ENCODE measurements around the gene RIN1. TPM values are rescaled to one million over a fixed set of nuclear protein-coding genes. Genes with fewer than 3 reads are reported as not detected.
"Not testable (repeated sequence)": the region's sequence is repeated elsewhere in the genome, so short reads cannot be mapped to it uniquely, and the experiment has no call there.

RIN1 gene
- polyA plus RNA-seq, 1 donor from 2014 or later: 0.28 TPM

DNA sequence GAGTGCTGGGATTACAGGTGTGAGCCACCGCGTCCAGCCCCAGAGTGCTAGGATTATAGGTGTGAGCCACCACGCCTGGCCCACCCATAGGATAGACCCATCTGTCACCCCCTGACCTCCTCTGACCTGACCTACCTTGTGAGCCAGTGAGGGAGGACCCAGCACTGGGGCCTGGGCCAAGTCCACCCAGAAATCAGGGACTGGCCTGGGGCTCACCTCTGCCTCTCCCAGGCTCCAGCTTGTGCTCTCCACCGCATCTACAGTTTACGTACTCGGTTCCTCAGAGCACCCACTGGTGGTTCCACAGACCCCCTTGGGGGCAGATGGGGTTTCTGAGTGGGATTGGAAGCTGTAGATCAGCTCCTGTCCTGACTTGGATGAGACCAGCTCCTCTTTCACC, 28.9 kb upstream of the RIN1 start:
- no peaks in the 10 kb centered on the region for H3K9me3 Mint-ChIP-seq
- no peak overlapping the region for H3K4me3 Mint-ChIP-seq
- no peak overlapping the region for H3K27ac Mint-ChIP-seq
- H3K36me3 Mint-ChIP-seq: peaks cover 3% of the 10 kb centered on the region
- no peaks in the 10 kb centered on the region for H3K27me3 Mint-ChIP-seq
- H3K4me1 Mint-ChIP-seq: peaks cover 0 to 5% (median 4%) of the 10 kb centered on the region in 3 donors

- Mint-ChIP-seq H3K27me3 (no peaks in the 10 kb centered on the region), H3K4me3 (no peak overlapping the region), H3K36me3 (peaks cover 3% of the 10 kb centered on the region), H3K9me3 (no peaks in the 10 kb centered on the region), H3K27ac (no peak overlapping the region), H3K4me1 (no peaks in the 10 kb centered on the region)
Measured at GRCh38 chr11:66363805-66364535, 27.7 kb upstream of the RIN1 start.

DNA sequence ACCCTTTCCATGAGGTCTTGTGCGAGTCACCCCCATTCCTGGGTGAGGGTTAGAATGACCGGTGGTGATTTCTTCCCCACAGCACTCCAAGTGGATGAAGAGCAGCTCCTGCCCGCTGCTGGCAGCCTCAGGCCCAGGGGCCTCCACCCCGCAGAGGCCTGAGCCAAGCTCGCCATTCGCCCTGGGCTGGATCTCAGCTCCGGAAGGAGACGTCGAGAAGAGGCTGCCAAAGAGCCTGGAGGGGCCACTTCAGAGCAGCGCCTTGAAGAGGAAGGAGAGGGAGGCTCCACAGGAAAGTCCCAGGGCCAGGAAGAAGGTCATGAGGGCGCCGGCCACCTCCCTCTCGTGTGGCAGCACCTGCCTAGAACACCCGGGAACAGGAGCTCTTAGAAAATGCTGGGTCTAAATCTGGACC, 27.0 kb upstream of the RIN1 start:
- peak overlapping the region in 1 of 4 donors; percentile 5 for H3K4me3 Mint-ChIP-seq

DNA sequence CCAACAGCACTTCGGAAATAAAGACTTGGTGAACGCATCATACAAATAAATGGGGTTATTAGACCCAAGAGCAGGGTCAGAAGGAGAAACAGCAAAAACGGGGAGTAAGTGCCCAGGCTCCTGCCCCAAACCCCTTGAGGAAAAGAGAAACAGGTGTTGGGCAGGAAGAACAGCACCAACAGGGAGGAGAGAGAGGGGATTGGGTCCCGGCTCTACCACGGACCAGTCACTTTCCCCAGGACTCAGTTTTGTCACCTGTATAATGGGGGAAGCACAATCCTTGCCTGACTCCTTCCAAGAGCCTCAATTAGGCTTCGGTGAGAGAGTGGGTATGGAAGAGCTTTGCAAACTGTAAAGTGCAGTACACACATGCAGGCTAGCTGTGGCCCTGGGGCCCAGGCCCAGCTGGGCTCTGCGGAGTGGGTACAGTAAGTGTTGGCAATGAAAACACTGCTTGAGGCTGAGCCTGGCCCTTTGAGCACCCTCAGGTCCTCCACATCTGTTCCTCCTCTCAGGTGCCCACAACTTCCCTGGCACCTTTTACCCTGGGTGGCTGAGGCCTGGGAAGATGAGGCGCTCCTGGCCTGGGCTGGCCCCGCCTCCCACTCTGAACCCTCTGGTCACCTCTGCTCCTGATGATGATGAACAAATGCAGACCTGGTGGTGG, 26.4 kb upstream of the RIN1 start:
- H3K36me3 Mint-ChIP-seq: peaks cover 1% of the 10 kb centered on the region
- no peak overlapping the region for H3K4me3 Mint-ChIP-seq
- no peaks in the 10 kb centered on the region for H3K27me3 Mint-ChIP-seq
- no peak overlapping the region for H3K27ac Mint-ChIP-seq
- no peaks in the 10 kb centered on the region for H3K9me3 Mint-ChIP-seq
- no peaks in the 10 kb centered on the region for H3K4me1 Mint-ChIP-seq

More for the DNA sequence above, 27.0 kb upstream of the RIN1 start:
- Mint-ChIP-seq H3K27me3 (no peaks in the 10 kb centered on the region), H3K27ac (no peak overlapping the region), H3K36me3 (peaks cover 1% of the 10 kb centered on the region), H3K9me3 (no peaks in the 10 kb centered on the region), H3K4me1 (no peaks in the 10 kb centered on the region)

- H3K36me3 Mint-ChIP-seq: peaks cover 1% of the 10 kb centered on the region
- H3K27me3 Mint-ChIP-seq: no peaks in the 10 kb centered on the region
- H3K4me1 Mint-ChIP-seq: no peaks in the 10 kb centered on the region
- no peak overlapping the region for H3K4me3 Mint-ChIP-seq
- H3K9me3 Mint-ChIP-seq: no peaks in the 10 kb centered on the region
- H3K27ac Mint-ChIP-seq: no peak overlapping the region
Measured at GRCh38 chr11:66361502-66361941, 25.3 kb upstream of the RIN1 start.

DNA sequence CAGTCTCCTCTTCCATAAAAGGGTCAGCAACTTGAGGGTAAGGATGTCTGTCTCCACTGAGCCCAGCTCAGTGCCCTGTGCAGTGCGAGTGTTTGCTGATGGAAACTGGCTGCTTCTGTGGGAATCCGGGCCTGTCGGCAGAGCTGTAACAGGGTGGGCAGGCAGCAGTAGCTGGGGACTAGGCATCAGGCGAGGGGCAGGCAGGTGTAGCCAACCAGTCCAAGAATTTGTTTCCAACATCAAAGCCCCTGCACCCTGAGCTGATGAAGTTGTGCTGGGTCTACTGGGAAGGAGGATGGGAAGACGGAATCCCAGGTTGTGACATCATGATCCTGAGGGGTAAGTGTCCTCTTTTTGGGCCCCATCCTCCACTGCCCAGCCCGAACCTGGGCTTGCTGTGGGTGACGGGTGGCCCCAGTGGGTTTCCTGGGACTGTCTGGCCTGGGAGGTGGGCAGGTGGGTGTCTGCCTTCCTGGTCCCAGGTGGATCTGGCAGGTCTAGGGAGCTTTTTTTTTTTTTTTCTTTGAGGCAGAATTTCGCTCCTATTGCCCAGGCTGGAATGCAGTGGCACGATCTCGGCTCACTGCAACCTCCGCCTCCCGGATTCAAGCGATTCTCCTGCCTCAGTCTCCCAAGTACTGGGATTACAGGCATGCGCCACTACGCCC, 24.3 kb upstream of the RIN1 start:
- peaks cover 1% of the 10 kb centered on the region for H3K36me3 Mint-ChIP-seq
- no peaks in the 10 kb centered on the region for H3K9me3 Mint-ChIP-seq
- H3K27me3 Mint-ChIP-seq: no peaks in the 10 kb centered on the region
- H3K27ac Mint-ChIP-seq: peak overlapping the region in 1 of 3 donors; percentile 35
- H3K4me1 Mint-ChIP-seq: no peaks in the 10 kb centered on the region
- H3K4me3 Mint-ChIP-seq: no peak overlapping the region

GRCh38 chr11:66359662-66360087, 23.4 kb upstream of the RIN1 start:
- Mint-ChIP-seq H3K4me3 (no peak overlapping the region), H3K4me1 (no peaks in the 10 kb centered on the region), H3K27ac (no peak overlapping the region), H3K9me3 (no peaks in the 10 kb centered on the region), H3K27me3 (no peaks in the 10 kb centered on the region), H3K36me3 (peaks cover 1% of the 10 kb centered on the region)

DNA sequence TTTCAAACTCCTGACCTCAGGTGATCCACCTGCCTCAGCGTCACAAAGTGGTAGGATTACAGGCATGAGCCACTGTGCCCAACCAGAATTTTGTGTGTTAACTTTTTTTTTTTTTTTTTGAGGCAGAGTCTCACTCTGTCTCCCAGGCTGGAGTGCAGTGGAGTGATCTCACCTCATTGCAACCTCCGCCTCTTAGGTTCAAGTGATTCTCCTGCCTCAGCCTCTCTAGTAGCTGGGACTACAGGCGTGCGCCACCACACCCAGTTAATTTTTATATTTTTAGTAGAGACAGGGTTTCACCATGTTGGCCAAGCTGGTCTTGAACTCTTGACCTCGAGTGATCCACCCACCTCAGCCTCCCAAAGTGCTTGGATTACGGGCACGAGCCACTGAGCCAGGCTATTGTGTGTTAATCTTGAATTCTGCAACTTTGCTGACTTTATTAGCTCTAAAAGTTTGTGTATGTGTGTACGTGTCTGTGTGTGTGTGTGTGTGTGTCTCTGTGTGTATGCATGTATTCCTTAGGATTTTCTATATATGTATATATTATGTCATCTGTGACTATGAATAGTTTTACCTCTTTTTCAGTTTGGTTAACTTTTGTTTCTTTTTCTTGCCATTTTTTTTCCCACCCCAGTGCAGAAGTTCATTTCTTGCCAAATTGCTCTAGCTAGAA, 14.5 kb upstream of the RIN1 start:
- not testable (repeated sequence) for H3K9me3 Mint-ChIP-seq, H3K36me3 Mint-ChIP-seq, H3K27me3 Mint-ChIP-seq, H3K27ac Mint-ChIP-seq
- H3K4me3 Mint-ChIP-seq: peak overlapping the region in 1 of 4 donors; percentile 54
- peaks cover 8 to 11% (median 11%) of the 10 kb centered on the region in 3 donors for H3K4me1 Mint-ChIP-seq

GRCh38 chr11:66349084-66349386, 12.8 kb upstream of the RIN1 start:
- H3K4me1 Mint-ChIP-seq: peaks cover 19 to 26% (median 22%) of the 10 kb centered on the region in 3 donors
- no peaks in the 10 kb centered on the region for H3K36me3 Mint-ChIP-seq
- H3K9me3 Mint-ChIP-seq: no peaks in the 10 kb centered on the region
- H3K27ac Mint-ChIP-seq: peak overlapping the region; percentile 49 to 99 (median 99)
- H3K4me3 Mint-ChIP-seq: peak overlapping the region; percentile 20 to 98 (median 51)
- no peaks in the 10 kb centered on the region for H3K27me3 Mint-ChIP-seq

DNA sequence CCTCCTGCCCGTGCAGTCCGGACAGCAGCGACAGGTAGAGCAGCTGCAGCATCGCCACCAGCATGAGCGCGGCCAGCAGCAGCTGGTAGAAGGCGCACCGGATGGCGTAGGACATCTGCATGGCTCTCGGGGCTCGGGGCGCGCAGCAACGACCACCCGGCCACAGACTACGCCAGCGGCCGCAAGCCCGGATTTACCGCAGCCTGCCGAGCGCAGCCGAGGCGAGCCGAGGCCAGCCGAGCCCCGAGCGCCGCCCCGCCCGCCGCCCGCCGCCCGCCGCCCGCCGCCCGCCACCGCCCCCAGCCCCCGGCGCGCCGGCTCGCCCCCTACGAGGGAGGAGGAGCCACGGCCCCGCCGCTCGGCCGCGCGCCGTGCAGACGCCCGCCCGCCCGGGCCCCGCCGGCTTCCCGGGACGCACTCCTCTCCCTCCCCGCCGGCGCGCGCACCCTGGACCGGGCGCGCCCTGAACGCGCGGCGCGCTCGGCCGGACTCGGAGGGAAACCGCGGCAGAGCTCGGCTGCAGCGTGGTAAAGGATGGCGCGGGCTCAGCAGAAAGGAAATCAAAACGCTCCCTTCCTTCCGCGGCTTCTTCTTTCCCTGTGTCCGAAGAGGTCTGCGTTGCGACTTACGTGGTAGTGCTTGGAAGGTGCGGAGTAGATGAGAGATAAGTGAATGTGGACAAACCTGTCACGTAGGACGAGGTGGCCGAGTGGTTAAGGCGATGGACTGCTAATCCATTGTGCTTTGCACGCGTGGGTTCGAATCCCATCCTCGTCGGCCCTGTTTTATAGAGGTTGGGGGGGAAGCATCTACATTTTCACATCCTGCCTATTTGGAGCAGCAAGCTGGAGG, 11.4 kb upstream of the RIN1 start, which contains the start of gene B4GAT1:
Gene B4GAT1, minus strand, starts transcription at position 205 of the 852 bp plus-strand sequence. Its CDS starts 84 bp downstream, at position 121.
- Mint-ChIP-seq H3K27me3 (no peaks in the 10 kb centered on the region), H3K4me3 (peak within 1 kb of the TSS; percentile 89 to 98 (median 96)), H3K36me3 (no peaks in the 10 kb centered on the region), H3K4me1 (peaks cover 19 to 36% (median 33%) of the 10 kb centered on the region in 3 donors), H3K27ac (peak within 1 kb of the TSS; percentile 99 to 100 (median 99)), H3K9me3 (no peaks in the 10 kb centered on the region)

- H3K27me3 Mint-ChIP-seq: no peaks in the 10 kb centered on the region
- H3K9me3 Mint-ChIP-seq: no peaks in the 10 kb centered on the region
- no peaks in the 10 kb centered on the region for H3K36me3 Mint-ChIP-seq
- H3K4me1 Mint-ChIP-seq: peaks cover 19 to 36% (median 33%) of the 10 kb centered on the region in 3 donors
- peak overlapping the region; percentile 79 to 98 (median 88) for H3K4me3 Mint-ChIP-seq
- H3K27ac Mint-ChIP-seq: peak overlapping the region in 2 of 3 donors; percentile 53 to 100
Measured at GRCh38 chr11:66346476-66347424, 10.5 kb upstream of the RIN1 start.

- H3K27ac Mint-ChIP-seq: peak overlapping the region; percentile 98 to 100 (median 98)
- peak overlapping the region; percentile 95 to 99 (median 98) for H3K4me3 Mint-ChIP-seq
- no peaks in the 10 kb centered on the region for H3K27me3 Mint-ChIP-seq
- H3K36me3 Mint-ChIP-seq: no peaks in the 10 kb centered on the region
- H3K4me1 Mint-ChIP-seq: peaks cover 20 to 36% (median 33%) of the 10 kb centered on the region in 3 donors
- no peaks in the 10 kb centered on the region for H3K9me3 Mint-ChIP-seq
Measured at GRCh38 chr11:66345316-66345649, 9.0 kb upstream of the RIN1 start.

DNA sequence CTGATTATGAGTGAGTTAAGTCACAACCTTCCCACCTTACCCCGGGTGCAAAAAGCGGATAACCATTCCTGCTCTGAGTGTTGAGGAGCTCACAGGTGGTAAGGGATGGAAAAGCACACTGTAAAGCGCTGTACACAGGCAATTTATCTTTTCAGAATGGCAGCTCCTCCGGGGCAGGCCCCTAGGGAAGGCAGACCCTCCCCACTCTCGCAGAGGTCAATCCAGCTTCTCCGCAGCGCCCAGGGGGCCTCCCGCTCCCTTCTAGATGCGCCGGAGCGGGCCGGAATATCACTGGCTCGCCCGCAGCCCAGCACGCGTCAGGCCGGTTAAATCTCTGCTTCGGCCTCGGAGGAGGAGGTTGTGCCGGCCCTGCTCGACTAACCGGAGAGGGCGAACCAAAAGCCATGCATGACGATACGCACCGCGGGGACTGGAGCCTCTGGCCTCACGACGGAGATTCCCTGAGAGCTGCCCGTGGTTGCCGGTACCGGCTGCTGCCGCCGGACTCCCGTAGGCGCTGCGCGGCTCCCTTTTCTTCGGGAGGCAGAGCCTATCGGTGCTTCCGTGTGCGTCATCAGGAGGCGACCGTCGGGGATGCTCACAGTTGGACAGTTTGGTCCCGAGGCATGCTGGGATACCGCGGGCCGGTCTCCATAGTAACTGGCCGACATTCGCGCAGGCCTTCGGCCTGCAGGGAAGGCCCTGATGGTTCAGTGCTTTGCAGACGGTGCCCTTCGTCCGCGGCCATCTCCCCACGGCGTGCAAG, 8.5 kb upstream of the RIN1 start, which contains the start of gene BRMS1:
Gene BRMS1, minus strand, starts transcription at position 555 of the 766 bp plus-strand sequence. CDS start 2,870 bp downstream, outside the sequence.
- Mint-ChIP-seq H3K4me1 (peaks cover 20 to 36% (median 33%) of the 10 kb centered on the region in 3 donors), H3K36me3 (no peaks in the 10 kb centered on the region), H3K9me3 (no peaks in the 10 kb centered on the region), H3K27me3 (no peaks in the 10 kb centered on the region), H3K27ac (peak within 1 kb of the TSS; percentile 98 to 100 (median 98)), H3K4me3 (peak within 1 kb of the TSS; percentile 95 to 99 (median 98))

Measured in IgD-negative memory B cell (primary cell).